Measurements from ENCODE around the gene RNU6-7. TPM values are rescaled to one million over a fixed set of nuclear protein-coding genes. Genes with fewer than 3 reads are reported as not detected.

RNU6-7 gene
- total and polyA plus RNA-seq, 2 of the 13 experiments (the other 11 are each of a cell fraction or from before 2014, with no cell fraction given), result under 0.01 TPM; not detected in 1

DNA sequence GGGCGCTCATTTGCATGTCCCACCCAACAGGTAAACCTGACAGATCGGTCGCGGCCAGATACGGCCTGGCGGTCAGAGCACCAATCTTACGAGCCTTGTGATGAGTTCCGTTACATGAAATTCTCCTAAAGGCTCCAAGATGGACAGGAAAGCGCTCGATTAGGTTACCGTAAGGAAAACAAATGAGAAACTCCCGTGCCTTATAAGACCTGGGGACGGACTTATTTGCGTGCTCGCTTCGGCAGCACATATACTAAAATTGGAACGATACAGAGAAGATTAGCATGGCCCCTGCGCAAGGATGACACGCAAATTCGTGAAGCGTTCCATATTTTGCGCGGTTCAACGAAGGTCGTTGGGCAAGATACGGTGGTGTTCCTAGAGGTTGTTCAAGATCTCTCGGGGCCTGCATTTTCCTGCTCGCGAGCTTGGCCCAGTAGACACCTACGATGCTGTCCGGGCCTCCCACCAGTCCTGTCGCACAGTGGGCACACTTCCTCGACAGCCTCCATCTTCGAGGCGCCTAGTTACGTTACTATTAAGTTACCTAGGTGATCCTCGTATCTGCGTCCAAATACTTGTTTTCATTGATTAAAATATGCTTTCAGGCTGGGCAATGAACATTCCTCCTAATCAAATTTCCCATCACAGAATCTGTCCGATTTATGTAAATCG, at the start of gene RNU6-7 (continued):
- TF ChIP-seq ZNF607 (CRISPR knock-in tag; IDR thresholded peaks at IDR 0.05; ENCODE audit: borderline replicate concordance) (0 out of 2 replicates have a peak, but pooled peaks have one; percentile 7), POLR2AphosphoS5 (IDR thresholded peaks at IDR 0.05; ENCODE audit: low read depth, low read length) (no peak), NR2C2 (CRISPR knock-in tag; IDR thresholded peaks at IDR 0.05; ENCODE audit: borderline replicate concordance) (no peak), ZNF234 (CRISPR knock-in tag; conservative IDR thresholded peaks at IDR 0.05) (no peak), FIP1L1 (IDR thresholded peaks at IDR 0.05; ENCODE audit: borderline replicate concordance, insufficient read depth, low read depth, low read length) (no peak), ZNF614 (CRISPR knock-in tag; IDR thresholded peaks at IDR 0.05; ENCODE audit: borderline replicate concordance) (peak; percentile 10; the same call in 1 of the 2 replicates), NONO (IDR thresholded peaks at IDR 0.05) (no peak), NONO (CRISPR knock-in tag; conservative IDR thresholded peaks at IDR 0.05) (peak; percentile 16; the same call in 1 of the 2 replicates), GTF3A (CRISPR knock-in tag; conservative IDR thresholded peaks at IDR 0.05) (no peak), ZNF878 (CRISPR knock-in tag; IDR thresholded peaks at IDR 0.05) (0 out of 2 replicates have a peak, but pooled peaks have one; percentile 70), ZNF20 (CRISPR knock-in tag; IDR thresholded peaks at IDR 0.05) (peak; percentile 94), SOX6 (IDR thresholded peaks at IDR 0.05) (no peak), SOX6 (CRISPR knock-in tag; IDR thresholded peaks at IDR 0.05) (no peak; the same call in 1 of the 2 replicates), ATAD3A (CRISPR knock-in tag; IDR thresholded peaks at IDR 0.05) (0 out of 2 replicates have a peak, but pooled peaks have one; percentile 45), JARID2 (CRISPR knock-in tag; IDR thresholded peaks at IDR 0.05; ENCODE audit: insufficient replicate concordance) (no peak), GATAD2A (CRISPR knock-in tag; IDR thresholded peaks at IDR 0.05) (no peak; the same call in 1 of the 2 replicates), ZNF776 (CRISPR knock-in tag; IDR thresholded peaks at IDR 0.05) (peak; percentile 79), HOXA5 (CRISPR knock-in tag; IDR thresholded peaks at IDR 0.05) (no peak), HDAC6 (IDR thresholded peaks at IDR 0.05; ENCODE audit: low read depth, low read length) (no peak), AGO2 (optimal IDR thresholded peaks at IDR 0.05; ENCODE audit: low read depth, low read length) (no peak)
- TF ChIP-seq, protein P1, sequence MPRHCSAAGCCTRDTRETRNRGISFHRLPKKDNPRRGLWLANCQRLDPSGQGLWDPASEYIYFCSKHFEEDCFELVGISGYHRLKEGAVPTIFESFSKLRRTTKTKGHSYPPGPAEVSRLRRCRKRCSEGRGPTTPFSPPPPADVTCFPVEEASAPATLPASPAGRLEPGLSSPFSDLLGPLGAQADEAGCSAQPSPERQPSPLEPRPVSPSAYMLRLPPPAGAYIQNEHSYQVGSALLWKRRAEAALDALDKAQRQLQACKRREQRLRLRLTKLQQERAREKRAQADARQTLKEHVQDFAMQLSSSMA (CRISPR knock-in tag; IDR thresholded peaks at IDR 0.05), result peak; percentile 91; the same call in 1 of the 2 replicates
- TF ChIP-seq, protein P2, sequence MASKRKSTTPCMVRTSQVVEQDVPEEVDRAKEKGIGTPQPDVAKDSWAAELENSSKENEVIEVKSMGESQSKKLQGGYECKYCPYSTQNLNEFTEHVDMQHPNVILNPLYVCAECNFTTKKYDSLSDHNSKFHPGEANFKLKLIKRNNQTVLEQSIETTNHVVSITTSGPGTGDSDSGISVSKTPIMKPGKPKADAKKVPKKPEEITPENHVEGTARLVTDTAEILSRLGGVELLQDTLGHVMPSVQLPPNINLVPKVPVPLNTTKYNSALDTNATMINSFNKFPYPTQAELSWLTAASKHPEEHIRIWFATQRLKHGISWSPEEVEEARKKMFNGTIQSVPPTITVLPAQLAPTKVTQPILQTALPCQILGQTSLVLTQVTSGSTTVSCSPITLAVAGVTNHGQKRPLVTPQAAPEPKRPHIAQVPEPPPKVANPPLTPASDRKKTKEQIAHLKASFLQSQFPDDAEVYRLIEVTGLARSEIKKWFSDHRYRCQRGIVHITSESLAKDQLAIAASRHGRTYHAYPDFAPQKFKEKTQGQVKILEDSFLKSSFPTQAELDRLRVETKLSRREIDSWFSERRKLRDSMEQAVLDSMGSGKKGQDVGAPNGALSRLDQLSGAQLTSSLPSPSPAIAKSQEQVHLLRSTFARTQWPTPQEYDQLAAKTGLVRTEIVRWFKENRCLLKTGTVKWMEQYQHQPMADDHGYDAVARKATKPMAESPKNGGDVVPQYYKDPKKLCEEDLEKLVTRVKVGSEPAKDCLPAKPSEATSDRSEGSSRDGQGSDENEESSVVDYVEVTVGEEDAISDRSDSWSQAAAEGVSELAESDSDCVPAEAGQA (IDR thresholded peaks at IDR 0.05; ENCODE audit: low read depth), result peak; percentile 75
- TF ChIP-seq, protein P2 (CRISPR knock-in tag; IDR thresholded peaks at IDR 0.05; ENCODE audit: borderline replicate concordance), result no peak
